Activated CD8-positive, alpha-beta T cell treated with anti-CD3 and anti-CD28 coated beads for 36 hours (primary cell): ENCODE results near the gene KLHL33. TPM values are rescaled to one million over a fixed set of nuclear protein-coding genes. Genes with fewer than 3 reads are reported as not detected.

Experiments used
- ATAC-seq: fragments of 200-7000 bp; cut with Tn5 transposase; one replicate; pipeline ENCODE4 v1.10.0; 2021; ENCODE audit warnings: mild to moderate bottlenecking, moderate library complexity
- CTCF ChIA-PET: fragments of 350-600 bp; sonication (Branson Sonifier 250); formaldehyde crosslinking; loops from one replicate; lab custom pipeline; 2021; ENCODE audit warnings: antibody characterized with exemption; lab: Charles Lee
- POLR2A ChIA-PET: fragments of 350-600 bp; sonication (Branson Sonifier 250); formaldehyde crosslinking; loops from one replicate; lab custom pipeline; 2021; ENCODE audit warnings: antibody characterized with exemption; lab: Charles Lee
- DNase-seq: peaks from one replicate; pipeline ENCODE4 v3.0.0-alpha.2; 2020
- H3K27ac Mint-ChIP-seq: one replicate; pipeline ENCODE4 v1.8.0; 2021; ENCODE audit warnings: mild to moderate bottlenecking, mixed read lengths
- H3K27me3 Mint-ChIP-seq: one replicate; pipeline ENCODE4 v1.8.0; 2021; ENCODE audit warnings: mixed read lengths
- H3K36me3 Mint-ChIP-seq: one replicate; pipeline ENCODE4 v1.8.0; 2021; ENCODE audit warnings: low read depth, mixed read lengths
- H3K4me1 Mint-ChIP-seq: one replicate; pipeline ENCODE4 v1.8.0; 2021; ENCODE audit warnings: low read depth, mixed read lengths
- H3K4me3 Mint-ChIP-seq: one replicate; pipeline ENCODE4 v1.8.0; 2021; ENCODE audit warnings: mild to moderate bottlenecking, moderate library complexity, mixed read lengths
- H3K9me3 Mint-ChIP-seq: one replicate; pipeline ENCODE4 v1.8.0; 2021; ENCODE audit warnings: mixed read lengths
- intact Hi-C: fragments of 100-400 bp; cut with micrococcal nuclease; formaldehyde crosslinking; loops from one replicate; pipeline ENCODE4 v1.10.0; 2022
- total RNA-seq, 2 experiments: library from RNA; stranded (reverse); gene quantifications; one replicate each; pipeline ENCODE4 v1.2.3, GENCODE V29; 2021
- TF ChIP-seq, protein P1 (sequence below): fragments of 200-600 bp; IDR thresholded peaks from one replicate; pipeline ENCODE4 v1.8.0; 2022; ENCODE audit warnings: antibody characterized with exemption, mild to moderate bottlenecking

The KLHL33 gene
- total RNA-seq, 2 experiments from 2014 or later = 0.54 to 0.59 TPM

DNA sequence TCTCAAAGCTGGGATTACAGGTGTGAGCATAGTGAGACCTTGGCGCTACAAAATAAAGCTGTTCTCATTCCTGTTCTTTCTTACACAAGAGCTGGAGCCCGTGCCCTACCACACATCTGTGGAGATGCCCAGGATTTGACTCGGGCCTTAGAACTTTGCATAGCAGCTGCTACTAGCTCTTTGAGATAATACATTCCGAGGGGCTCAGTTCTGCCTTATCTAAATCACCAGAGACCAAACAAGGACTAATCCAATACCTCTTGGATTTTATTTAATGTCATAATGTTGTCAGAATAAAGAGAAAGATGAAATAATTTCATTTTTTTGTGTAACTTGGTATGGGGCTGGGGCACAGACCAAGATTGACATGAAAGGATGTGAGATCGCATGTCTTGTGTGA lies 40.8 kb upstream of the KLHL33 start:
- Mint-ChIP-seq H3K9me3 (peaks cover 1% of the 10 kb centered on the region), H3K36me3 (peaks cover 64% of the 10 kb centered on the region), H3K27me3 (no peaks in the 10 kb centered on the region), H3K4me1 (peaks cover 62% of the 10 kb centered on the region), H3K4me3 (no peak overlapping the region), H3K27ac (peak overlapping the region; percentile 94)
- ATAC-seq (no peak), DNase-seq (no peak)
- TF ChIP-seq, protein P1, sequence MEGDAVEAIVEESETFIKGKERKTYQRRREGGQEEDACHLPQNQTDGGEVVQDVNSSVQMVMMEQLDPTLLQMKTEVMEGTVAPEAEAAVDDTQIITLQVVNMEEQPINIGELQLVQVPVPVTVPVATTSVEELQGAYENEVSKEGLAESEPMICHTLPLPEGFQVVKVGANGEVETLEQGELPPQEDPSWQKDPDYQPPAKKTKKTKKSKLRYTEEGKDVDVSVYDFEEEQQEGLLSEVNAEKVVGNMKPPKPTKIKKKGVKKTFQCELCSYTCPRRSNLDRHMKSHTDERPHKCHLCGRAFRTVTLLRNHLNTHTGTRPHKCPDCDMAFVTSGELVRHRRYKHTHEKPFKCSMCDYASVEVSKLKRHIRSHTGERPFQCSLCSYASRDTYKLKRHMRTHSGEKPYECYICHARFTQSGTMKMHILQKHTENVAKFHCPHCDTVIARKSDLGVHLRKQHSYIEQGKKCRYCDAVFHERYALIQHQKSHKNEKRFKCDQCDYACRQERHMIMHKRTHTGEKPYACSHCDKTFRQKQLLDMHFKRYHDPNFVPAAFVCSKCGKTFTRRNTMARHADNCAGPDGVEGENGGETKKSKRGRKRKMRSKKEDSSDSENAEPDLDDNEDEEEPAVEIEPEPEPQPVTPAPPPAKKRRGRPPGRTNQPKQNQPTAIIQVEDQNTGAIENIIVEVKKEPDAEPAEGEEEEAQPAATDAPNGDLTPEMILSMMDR = no peak
- ChIA-PET POLR2A (interaction anchor here (0.8 to 5.4 kb wide), 5 partner anchors 9 to 20 kb away, joined by 3 to 32 read pairs (median 4); no protein-coding TSS in a partner anchor), CTCF (interaction anchor here (0.6 to 1.1 kb wide), 2 partner anchors 61 to 237 kb away, joined by 3 to 6 read pairs; no protein-coding TSS in a partner anchor)
- intact Hi-C loops = no loop called here

DNA sequence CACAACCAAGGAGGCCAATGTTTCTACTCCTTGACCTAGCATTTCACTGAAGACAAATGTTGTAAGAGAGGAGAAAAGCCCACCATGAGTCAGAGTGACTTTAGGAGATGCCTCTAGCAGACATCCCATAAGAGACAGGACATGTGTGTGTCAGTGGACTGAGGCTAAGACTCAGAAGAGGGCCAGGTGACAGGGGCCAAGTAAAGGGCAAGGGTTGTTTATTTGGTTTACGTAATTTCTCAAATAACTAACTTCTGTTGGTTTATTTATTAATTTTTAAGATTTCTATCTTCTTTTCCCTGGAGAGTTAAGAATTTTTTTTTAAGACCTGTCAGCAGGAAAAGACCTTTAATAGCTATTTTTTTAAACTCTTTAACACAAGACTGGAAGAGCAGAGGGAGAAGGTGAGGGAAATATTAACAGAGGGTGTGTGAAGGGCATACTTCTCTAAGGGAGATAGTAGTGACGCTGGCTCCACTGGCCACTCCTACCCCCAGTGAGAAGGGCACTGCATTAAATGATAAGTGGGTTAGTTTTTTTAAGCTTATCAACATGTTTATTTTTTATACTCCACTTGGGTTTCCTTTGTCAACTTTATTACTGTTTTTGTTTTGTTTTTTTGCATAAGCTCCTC lies 36.7 kb upstream of the KLHL33 start:
- POLR2A ChIA-PET = interaction anchor here (0.7 to 2.4 kb wide), 7 partner anchors 11 to 613 kb away, joined by 3 to 8 read pairs (median 4); partner anchors contain the start of gene PIP4P1
- peak overlapping the region; percentile 58 for H3K27ac Mint-ChIP-seq

DNA sequence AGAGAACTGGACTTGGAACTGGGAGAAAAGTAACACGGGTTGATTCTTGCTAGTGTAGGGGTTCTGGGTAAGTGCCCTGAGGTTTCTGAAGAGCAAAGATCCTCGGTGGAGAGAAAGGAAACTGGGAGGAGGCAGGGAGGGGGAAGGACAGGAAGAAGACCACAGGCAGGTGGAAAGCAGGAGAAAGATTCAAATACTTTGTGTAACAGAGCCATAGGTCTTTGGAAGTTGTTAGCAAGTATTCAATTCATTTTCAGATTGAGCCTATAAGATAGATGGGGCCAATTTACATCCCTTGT lies 34.6 kb upstream of the KLHL33 start:
- intact Hi-C loops = no loop called here

More for the DNA sequence above, 36.7 kb upstream of the KLHL33 start:
- no peaks in the 10 kb centered on the region for H3K27me3 Mint-ChIP-seq
- no peak for ATAC-seq
- H3K4me3 Mint-ChIP-seq = peak overlapping the region; percentile 86
- H3K36me3 Mint-ChIP-seq = peaks cover 68% of the 10 kb centered on the region
- intact Hi-C loops = no loop called here
- H3K9me3 Mint-ChIP-seq = no peaks in the 10 kb centered on the region
- H3K4me1 Mint-ChIP-seq = peaks cover 64% of the 10 kb centered on the region
- no peak for DNase-seq
- TF ChIP-seq, protein P1 = no peak
- CTCF ChIA-PET = interaction anchor here (0.9 to 1.3 kb wide), 2 partner anchors 18 to 58 kb away, joined by 3 to 4 read pairs; partner anchors contain the start of genes APEX1 and OSGEP

DNA sequence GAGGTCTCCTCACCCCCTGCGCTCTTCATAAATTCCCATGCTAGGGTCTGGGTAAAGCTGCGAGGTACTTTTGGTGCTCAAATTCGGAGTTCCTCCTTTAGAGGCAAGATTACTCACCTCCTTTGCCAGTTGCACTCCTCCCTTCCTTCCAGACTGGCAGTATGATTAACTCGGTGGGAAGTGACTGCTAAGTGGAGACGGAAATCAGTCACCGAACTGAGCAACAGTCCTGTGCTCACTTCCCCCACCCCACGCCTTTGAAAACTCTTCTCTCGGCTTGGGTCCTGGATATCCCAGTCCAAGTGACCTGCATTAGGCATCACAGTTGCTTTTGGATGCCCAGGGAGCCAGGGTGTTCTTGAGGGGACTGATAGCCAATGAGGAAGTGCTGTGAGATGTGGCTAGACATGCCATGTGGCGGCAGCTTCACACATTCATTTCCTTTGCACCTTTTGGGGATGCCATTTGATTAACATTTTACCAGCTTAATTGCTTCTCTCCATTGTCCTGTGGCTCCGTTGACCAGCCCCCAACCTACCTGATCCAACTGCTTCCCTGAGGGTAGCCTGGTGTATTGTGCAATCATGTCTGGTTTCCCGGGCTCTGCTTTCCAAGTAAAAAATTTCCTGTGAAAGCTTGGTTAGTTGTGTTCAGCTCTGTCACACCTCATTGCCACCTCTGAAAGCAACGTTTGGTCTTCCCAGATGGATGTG lies 34.1 kb upstream of the KLHL33 start:
- intact Hi-C loops = no loop called here
- Mint-ChIP-seq H3K27ac (peak overlapping the region; percentile 93), H3K36me3 (peaks cover 42% of the 10 kb centered on the region), H3K9me3 (no peaks in the 10 kb centered on the region), H3K4me1 (peaks cover 39% of the 10 kb centered on the region), H3K27me3 (no peaks in the 10 kb centered on the region), H3K4me3 (peak overlapping the region; percentile 86)
- ChIA-PET CTCF (interaction anchor here (0.8 to 1.7 kb wide), 5 partner anchors 15 to 214 kb away, joined by 3 to 6 read pairs (median 4); partner anchors contain the start of genes APEX1, OSGEP and RNASE4), POLR2A (interaction anchor here (0.6 to 3.7 kb wide), 30 partner anchors 9 to 143 kb away, joined by 3 to 46 read pairs (median 6); partner anchors contain the start of genes APEX1, KLHL33, OSGEP and PARP2)
- TF ChIP-seq, protein P1 = no peak
- ATAC-seq (peak; percentile 49), DNase-seq (peak; percentile 63)

More for the DNA sequence above, 34.6 kb upstream of the KLHL33 start:
- H3K27ac Mint-ChIP-seq = peak overlapping the region; percentile 93
- H3K36me3 Mint-ChIP-seq = peaks cover 47% of the 10 kb centered on the region
- TF ChIP-seq, protein P1 = no peak
- H3K4me3 Mint-ChIP-seq = peak overlapping the region; percentile 86
- ChIA-PET POLR2A (interaction anchor here (0.6 to 3.7 kb wide), 19 partner anchors 9 to 143 kb away, joined by 3 to 46 read pairs (median 7); partner anchors contain the start of genes APEX1, KLHL33, OSGEP and PARP2), CTCF (interaction anchor here (0.8 to 1.7 kb wide), 3 partner anchors 55 to 213 kb away, joined by 4 to 6 read pairs (median 5); partner anchors contain the start of gene RNASE4)
- no peaks in the 10 kb centered on the region for H3K27me3 Mint-ChIP-seq
- ATAC-seq (no peak), DNase-seq (no peak)
- peaks cover 43% of the 10 kb centered on the region for H3K4me1 Mint-ChIP-seq
- no peaks in the 10 kb centered on the region for H3K9me3 Mint-ChIP-seq
